ENCODE measurements around the gene SH3D19.

GRCh38 chr4:151166636-151167035, 158.8 kb downstream of the SH3D19 start:
- TF ChIP-seq, protein P1, sequence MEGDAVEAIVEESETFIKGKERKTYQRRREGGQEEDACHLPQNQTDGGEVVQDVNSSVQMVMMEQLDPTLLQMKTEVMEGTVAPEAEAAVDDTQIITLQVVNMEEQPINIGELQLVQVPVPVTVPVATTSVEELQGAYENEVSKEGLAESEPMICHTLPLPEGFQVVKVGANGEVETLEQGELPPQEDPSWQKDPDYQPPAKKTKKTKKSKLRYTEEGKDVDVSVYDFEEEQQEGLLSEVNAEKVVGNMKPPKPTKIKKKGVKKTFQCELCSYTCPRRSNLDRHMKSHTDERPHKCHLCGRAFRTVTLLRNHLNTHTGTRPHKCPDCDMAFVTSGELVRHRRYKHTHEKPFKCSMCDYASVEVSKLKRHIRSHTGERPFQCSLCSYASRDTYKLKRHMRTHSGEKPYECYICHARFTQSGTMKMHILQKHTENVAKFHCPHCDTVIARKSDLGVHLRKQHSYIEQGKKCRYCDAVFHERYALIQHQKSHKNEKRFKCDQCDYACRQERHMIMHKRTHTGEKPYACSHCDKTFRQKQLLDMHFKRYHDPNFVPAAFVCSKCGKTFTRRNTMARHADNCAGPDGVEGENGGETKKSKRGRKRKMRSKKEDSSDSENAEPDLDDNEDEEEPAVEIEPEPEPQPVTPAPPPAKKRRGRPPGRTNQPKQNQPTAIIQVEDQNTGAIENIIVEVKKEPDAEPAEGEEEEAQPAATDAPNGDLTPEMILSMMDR (IDR thresholded peaks at IDR 0.05; ENCODE audit: insufficient read depth, low read length, poor library complexity, severe bottlenecking): no peak
- TF ChIP-seq EZH2phosphoT487 (conservative IDR thresholded peaks at IDR 0.05; ENCODE audit: low read length): no peak
